ENCODE data around the gene EVC2.

GRCh38 chr4:5573965-5574364 lies 134.4 kb downstream of the EVC2 start:
- TF ChIP-seq, protein P1, sequence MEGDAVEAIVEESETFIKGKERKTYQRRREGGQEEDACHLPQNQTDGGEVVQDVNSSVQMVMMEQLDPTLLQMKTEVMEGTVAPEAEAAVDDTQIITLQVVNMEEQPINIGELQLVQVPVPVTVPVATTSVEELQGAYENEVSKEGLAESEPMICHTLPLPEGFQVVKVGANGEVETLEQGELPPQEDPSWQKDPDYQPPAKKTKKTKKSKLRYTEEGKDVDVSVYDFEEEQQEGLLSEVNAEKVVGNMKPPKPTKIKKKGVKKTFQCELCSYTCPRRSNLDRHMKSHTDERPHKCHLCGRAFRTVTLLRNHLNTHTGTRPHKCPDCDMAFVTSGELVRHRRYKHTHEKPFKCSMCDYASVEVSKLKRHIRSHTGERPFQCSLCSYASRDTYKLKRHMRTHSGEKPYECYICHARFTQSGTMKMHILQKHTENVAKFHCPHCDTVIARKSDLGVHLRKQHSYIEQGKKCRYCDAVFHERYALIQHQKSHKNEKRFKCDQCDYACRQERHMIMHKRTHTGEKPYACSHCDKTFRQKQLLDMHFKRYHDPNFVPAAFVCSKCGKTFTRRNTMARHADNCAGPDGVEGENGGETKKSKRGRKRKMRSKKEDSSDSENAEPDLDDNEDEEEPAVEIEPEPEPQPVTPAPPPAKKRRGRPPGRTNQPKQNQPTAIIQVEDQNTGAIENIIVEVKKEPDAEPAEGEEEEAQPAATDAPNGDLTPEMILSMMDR (IDR thresholded peaks at IDR 0.05) = no peak
- no peak for TF ChIP-seq POLR2A (IDR thresholded peaks at IDR 0.05)
